GM18502 (cell line): ENCODE data around the gene MAGEB5.
"Not testable (repeated sequence)": the region's sequence is repeated elsewhere in the genome, so short reads cannot be mapped to it uniquely, and the experiment has no call there.

Source experiments
- ATAC-seq: cut with Tn5 transposase; IDR thresholded peaks from one replicate; pipeline ENCODE4 v1.9.1; 2021; ENCODE audit warnings: mild to moderate bottlenecking; ENCODE audit not compliant: unreplicated experiment, poor library complexity

Gene MAGEB5

GRCh38 chrX:26215869-26216268 lies at the start of gene MAGEB5:
Gene MAGEB5 (plus strand): TSS chrX:26216169. CDS start chrX:26217302, 1,133 bp downstream.
- ATAC-seq = no peak

GRCh38 chrX:26192204-26192603 lies 23.8 kb upstream of the MAGEB5 start, which contains the start of gene MAGEB6:
Gene MAGEB6 (plus strand): TSS chrX:26192440. CDS start chrX:26193847, 1,407 bp downstream.
- no peak for ATAC-seq

- no peak for ATAC-seq
Observed at GRCh38 chrX:26203561-26203960, 12.4 kb upstream of the MAGEB5 start.

- not testable (repeated sequence) for ATAC-seq
Observed at GRCh38 chrX:26204717-26205116, 11.3 kb upstream of the MAGEB5 start.

- no peak for ATAC-seq
Observed at GRCh38 chrX:26208012-26208411, 8.0 kb upstream of the MAGEB5 start.

GRCh38 chrX:26219351-26219750 lies 3.4 kb downstream of the MAGEB5 start:
- no peak for ATAC-seq

- no peak for ATAC-seq
Observed at GRCh38 chrX:26234177-26234576, 18.2 kb downstream of the MAGEB5 start.

- no peak for ATAC-seq
Observed at GRCh38 chrX:26253526-26253925, 37.6 kb downstream of the MAGEB5 start.

- no peak for ATAC-seq
Observed at GRCh38 chrX:26254436-26254835, 38.5 kb downstream of the MAGEB5 start.

- ATAC-seq = no peak
Observed at GRCh38 chrX:26262121-26262523, 46.2 kb downstream of the MAGEB5 start.
